HPDE6-E6E7 (cell line): ENCODE results near the gene OR5P2.
"Not testable (repeated sequence)": the region's sequence is repeated elsewhere in the genome, so short reads cannot be mapped to it uniquely, and the experiment has no call there.

ENCODE experiments used
- DNase-seq: peaks from one replicate; pipeline ENCODE4 v3.0.0; 2011; ENCODE audit warnings: missing footprints; ENCODE audit errors: extremely low spot score

The OR5P2 gene, protein sequence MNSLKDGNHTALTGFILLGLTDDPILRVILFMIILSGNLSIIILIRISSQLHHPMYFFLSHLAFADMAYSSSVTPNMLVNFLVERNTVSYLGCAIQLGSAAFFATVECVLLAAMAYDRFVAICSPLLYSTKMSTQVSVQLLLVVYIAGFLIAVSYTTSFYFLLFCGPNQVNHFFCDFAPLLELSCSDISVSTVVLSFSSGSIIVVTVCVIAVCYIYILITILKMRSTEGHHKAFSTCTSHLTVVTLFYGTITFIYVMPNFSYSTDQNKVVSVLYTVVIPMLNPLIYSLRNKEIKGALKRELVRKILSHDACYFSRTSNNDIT

DNA sequence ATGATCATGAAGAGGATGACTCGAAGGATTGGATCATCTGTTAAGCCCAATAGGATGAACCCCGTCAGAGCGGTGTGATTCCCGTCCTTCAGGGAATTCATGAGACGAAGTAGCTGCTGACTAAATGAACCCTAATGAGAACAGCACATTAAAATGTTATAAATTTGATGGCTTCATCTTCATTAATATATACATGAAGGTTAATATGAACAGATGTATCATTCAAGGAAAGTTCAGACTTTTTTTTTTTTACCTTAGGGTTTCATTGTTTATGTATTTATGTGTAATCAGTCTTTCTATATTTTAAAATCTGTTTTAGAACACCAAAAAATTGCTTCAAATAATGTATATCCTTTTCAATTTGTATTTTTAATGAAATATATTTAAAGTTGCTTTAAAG is at the start of gene OR5P2:
TSS of gene OR5P2 (minus strand) at position 101 of the 400 bp plus-strand sequence. CDS start at position 101, 0 bp downstream.
- no peak for DNase-seq

DNA sequence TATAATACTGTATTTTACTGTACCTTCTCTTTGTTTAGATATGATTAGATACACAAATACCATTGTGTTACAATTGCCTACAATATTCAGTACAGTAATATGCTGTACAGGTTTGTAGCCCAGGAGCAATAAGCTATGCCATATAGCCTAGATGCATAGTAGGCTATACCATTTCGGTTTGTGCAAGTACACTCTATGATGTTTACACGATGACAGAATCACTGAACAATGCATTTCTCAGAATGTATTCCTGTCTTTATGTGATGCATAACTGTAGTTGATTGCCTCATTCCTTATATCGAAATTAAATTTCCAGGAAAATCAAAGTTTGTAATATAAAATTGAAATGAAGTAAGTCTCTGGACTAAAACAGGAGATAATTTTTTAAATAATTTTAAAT is 49.3 kb upstream of the OR5P2 start:
- no peak for DNase-seq

DNA sequence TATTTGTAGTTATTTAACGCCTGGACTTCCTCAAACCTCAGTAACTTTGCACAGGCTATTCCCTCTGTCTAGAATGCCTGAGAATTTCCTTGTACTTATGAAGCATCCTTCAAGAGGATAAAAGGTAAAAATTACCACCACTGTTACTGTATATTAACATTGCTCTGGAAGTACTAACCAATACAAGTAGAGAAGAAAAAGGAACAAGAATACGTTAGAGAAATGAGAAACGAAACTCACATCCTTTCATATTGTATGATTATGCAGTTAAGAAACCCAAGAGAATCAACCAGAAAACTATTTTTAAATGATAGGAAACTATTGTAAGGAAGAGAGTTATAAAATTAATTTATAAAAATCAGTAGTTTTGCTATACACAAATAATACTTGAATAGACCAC is 48.2 kb upstream of the OR5P2 start:
- DNase-seq, result no peak

DNA sequence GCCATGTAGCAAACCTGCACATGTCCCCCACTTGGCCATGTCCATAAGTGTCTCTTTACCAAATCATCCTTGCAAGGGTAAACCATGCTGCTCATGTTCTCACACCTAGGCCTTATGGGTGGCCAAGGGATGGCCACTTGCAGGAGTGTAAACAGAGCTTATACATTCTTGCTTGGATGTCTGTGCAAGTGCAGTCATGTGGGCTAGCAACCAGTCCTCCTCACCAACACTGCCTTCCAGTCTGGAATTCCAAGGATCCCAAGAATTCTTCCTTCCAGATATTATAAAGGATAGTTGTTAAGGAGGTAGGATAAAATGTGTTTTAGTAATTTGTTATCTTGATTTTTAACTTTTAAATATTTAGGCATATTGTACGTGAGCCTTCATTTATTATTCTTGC is 47.8 kb upstream of the OR5P2 start:
- no peak for DNase-seq

DNA sequence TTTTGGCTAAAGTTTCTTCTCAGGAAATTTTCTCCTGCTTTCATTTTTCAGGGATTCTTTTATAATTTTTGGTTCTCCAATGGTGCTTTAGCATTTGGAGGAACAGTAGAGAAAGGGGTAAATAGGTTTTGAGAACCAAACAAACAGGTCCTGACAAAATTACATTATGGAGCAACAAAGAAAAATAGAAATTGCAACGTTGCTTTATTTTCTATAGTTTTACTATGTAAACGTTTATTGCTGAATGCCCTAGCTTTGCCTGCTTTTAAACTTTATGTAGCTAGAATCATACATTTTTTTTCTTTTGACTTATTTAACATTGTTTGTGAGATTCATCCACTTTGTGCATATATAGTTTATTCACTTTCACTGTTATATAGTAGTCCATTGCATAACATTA is 43.8 kb upstream of the OR5P2 start:
- DNase-seq, result no peak

DNA sequence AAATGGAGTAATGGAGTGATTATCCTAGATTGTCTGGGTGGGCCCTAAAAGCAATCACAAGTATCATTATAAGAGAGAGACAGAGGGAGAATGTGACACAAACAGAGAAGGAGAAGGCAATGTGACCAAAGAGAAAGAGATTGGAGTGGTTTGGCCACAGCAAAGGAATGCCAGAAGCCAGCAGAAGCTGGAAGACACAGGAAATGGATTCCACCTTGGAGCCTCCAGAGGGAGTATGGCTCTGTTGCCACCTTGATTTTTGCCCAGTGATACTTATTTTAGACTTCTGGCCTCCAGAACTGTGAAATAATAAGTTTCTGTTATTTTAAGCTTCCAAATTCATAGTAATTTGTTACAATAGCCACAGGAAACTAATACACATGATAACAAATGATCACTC is 36.8 kb upstream of the OR5P2 start:
- DNase-seq, result no peak

DNA sequence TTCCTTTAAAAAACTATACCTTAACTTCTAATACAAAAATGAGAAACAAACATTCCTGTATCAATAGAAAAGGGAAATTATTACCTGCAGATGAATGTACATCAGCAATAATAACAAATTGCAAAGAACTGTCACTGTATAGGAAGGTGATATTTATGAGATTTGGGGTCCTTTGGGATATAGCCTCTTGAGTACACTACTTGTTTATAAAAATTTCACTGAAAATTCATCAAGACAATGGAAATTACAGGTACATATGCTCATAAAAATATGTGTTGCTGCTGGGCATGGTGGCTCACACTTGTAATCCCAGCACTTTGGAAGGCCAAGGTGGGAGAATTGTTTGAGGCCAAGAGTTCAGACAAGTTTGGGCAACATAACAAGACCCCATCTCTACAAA is 34.0 kb upstream of the OR5P2 start, which contains the start of gene OR5P3:
TSS of gene OR5P3 (minus strand) at position 101 of the 400 bp plus-strand sequence.
- DNase-seq, result no peak

DNA sequence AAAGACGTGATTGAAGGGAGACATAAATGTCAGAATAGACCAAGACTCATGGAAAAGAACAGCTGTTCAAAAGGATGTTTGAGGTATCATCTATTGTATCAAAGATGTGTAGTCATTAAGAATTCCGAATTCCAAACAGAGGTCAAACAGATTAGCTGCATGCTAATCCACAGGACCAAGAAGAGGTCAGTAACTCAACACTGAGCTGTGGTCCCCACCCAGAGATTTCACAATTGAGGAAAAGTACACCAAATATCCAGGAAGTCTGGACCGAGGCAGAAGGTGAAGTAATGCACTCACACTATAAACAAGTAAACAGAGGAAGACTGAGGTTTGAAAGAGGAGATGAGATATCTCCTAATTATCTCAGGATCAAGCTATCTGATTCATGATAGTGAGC is 29.6 kb upstream of the OR5P2 start:
- DNase-seq, result no peak

DNA sequence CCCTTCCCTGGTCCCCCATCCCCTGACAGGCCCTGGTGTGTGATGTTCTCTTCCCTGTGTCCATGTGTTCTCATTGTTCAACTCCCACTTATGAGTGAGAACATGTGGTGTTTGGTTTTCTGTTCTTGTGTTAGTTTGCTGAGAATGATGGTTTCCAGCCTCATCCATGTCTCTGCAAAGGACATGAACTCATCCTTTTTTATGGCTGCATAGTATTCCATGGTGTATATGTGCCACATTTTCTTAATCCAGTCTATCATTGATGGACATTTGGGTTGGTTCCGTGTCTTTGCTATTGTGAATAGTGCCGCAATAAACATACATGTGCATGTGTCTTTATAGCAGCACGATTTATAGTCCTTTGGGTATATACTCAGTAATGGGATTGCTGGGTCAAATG is 23.7 kb upstream of the OR5P2 start:
- DNase-seq, result not testable (repeated sequence)

DNA sequence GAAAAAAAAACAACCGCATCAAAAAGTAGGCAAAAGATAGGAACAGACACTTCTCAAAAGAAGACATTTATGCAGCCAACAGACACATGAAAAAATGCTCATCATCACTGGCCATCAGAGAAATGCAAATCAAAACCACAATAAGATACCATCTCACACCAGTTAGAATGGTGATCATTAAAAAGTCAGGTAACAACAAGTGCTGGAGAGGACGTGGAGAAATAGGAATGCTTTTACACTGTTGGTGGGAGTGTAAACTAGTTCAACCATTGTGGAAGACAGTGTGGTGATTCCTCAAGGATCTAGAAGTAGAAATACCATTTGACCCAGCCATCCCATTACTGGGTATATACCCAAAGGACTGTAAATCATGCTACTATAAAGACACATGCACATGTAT is 18.2 kb upstream of the OR5P2 start:
- DNase-seq, result not testable (repeated sequence)

DNA sequence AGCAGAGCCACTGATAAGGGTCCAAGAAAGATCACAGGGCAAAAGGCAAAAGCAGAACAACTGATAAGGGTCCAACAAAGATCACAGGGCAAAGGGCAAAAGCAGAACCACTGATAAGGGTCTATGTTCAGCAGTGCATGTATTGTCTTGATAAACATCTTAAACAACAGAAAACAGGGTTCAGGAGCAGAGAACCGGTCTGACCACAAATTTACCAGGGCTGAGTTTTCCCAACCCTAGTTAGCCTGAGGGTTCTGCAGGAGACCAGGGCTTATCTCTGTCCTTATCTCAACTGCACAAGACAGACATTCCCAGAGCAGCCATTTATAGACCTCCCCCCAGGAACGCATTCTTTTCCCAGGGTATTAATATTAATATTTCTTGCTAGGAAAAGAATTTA is 13.6 kb upstream of the OR5P2 start:
- DNase-seq, result not testable (repeated sequence)

DNA sequence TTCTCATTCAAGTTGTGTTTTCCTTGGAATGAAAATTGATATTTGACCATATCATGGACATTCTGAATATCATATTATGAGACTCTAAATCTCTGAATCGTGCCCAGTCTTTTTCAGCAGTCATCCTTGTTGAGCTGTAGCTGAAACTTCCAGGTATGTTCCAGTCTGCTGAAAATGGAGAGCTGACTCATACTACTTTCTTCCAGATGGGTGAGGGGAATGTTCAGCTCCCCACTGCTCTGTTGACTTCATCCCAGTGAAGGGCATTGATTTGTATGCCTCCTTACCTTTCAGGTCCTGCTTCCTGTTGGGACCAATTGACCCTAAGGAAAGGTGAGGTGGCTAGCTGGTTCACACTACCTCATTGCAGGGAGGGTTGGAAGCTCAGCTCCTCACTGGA is 3.5 kb downstream of the OR5P2 start:
- DNase-seq, result no peak

DNA sequence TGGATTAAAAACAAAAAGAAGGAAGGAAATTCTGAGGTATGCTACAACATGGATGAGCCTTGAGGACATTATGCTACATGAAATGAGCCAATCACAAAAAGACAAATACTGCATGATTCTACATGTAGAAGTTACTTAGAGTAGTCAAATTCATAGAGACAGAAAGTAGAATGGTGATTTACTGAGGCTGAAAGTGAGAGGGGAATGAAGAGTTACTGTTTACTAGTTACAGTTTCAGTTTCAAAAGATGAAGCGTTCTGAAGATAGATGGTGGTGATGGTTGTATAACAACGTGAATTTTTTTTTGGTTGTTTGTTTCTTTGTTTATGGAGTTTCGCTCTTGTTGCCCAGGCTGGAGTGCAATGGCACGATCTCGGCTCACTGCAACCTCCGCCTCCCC is 9.5 kb downstream of the OR5P2 start:
- no peak for DNase-seq

DNA sequence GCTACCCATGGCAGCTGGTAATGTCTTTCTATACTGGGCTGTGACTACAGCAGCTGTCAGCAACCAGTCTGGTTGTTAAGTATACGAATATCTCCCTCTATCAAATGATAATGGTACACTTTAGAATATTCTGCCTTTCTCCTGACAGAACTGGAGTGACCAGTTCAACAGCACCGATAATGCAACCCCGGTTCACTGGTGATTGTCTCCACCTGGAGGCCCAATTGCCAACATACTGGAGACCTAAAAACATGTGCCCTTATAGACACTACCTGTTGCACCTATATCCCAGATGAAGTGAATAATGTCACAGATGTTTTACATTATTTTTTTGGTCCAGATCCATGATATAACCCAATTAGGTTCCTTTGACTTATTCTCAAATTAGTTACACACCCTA is 21.1 kb downstream of the OR5P2 start:
- no peak for DNase-seq

DNA sequence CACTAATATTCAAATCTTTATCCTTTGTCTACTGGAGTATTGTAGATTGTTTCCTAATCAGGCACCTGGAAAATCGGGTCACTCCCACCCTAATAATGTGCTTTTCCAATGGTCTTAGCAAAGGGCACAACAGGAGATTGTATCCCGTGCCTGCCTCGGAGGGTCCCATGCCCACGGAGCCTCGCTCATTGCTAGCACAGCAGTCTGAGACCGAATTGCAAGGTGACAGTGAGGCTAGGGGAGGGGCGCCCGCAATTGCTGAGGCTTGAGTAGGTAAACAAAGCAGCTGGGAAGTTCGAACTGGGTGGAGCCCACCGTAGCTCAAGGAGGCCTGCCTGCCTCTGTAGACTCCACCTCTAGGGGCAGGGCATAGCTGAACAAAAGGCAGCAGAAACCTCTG is 32.4 kb downstream of the OR5P2 start:
- not testable (repeated sequence) for DNase-seq

DNA sequence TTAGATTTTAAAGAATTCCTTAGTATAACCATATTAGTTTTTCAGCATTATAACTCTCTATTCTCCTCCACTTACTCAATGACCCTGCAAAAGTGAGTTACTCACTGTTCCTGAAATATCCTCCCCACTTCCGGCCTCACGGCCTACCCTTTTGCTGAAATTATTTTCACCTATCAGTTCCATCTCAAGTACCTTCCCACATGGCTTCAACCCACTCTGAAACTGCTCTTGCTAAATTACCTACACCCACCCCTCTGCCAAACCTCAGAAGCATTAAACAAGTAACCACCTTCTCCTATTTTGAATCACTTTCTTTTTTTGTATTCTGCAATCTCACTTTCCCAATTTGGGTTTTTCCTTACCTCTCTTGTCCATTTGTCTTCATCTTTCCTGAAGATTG is 37.7 kb downstream of the OR5P2 start:
- no peak for DNase-seq

DNA sequence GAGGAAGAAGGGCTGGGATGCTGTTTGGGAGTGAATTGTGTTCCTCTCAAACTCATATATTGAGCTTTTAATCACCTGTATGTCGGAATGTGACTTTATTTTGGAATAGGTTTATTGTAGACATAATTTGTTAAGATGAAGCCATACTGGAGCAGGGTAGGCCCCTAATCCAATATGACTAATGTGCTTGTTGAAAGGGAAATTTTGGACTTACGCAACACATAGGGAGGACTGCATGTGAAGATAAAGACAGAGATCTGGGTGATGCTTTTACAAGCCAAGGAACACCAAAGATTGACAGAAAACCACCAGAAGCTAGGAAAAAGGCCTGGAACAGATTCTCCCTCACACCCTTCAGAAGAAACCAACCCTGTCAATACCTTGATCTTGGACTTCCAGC is 47.3 kb downstream of the OR5P2 start:
- no peak for DNase-seq
